ENCODE data around the gene PAX1. TPM values are rescaled to one million over a fixed set of nuclear protein-coding genes. Genes with fewer than 3 reads are reported as not detected.

Gene PAX1
- total and polyA plus RNA-seq, 2 experiments from 2014 or later, result not detected

DNA sequence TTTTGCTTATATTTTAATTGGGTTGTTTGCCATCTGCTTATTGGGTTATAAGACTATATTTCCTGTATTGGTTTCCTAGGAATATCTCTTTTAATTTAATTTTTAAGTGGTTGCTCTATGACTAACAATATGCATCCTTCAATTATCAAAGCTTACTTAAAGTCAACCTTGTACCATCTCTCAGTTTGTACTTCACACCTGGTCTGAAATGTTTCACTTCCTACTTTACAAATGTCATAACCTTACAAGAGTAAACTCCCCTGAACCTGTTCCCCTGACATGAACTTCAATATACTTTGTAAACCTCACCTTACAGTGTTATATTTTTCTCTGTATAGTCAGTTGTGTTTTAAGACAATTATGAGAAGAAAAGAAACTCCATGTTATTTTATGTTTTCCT lies 35.8 kb downstream of the PAX1 start:
- H3K9me3 ChIP-seq (ENCODE audit: low read depth), result no peaks in the 10 kb centered on the region
- no peak overlapping the region for H3K4me3 ChIP-seq
- no peaks in the 10 kb centered on the region for H3K36me3 ChIP-seq
- TF ChIP-seq CTCF (IDR thresholded peaks at IDR 0.05; ENCODE audit: low read depth, low read length), result no peak
- no peak overlapping the region for H3K27ac ChIP-seq
- no peak for DNase-seq (ENCODE audit: low read depth in 1 of 2, low spot score in 1 of 2)
- no peaks in the 10 kb centered on the region for H3K27me3 ChIP-seq
- no peaks in the 10 kb centered on the region for H3K4me1 ChIP-seq (ENCODE audit: low read depth)

- no peaks in the 10 kb centered on the region for H3K36me3 ChIP-seq
- H3K4me1 ChIP-seq (ENCODE audit: low read depth), result no peaks in the 10 kb centered on the region
- no peak overlapping the region for H3K4me3 ChIP-seq
- H3K27me3 ChIP-seq, result no peaks in the 10 kb centered on the region
- no peaks in the 10 kb centered on the region for H3K9me3 ChIP-seq (ENCODE audit: low read depth)
- H3K27ac ChIP-seq, result no peak overlapping the region
- no peak for TF ChIP-seq CTCF (IDR thresholded peaks at IDR 0.05; ENCODE audit: low read depth, low read length)
- no peak for DNase-seq (ENCODE audit: low read depth in 1 of 2, low spot score in 1 of 2)
These were observed 57.2 kb downstream of the PAX1 start for GRCh38 chr20:21762646-21763045.

- H3K27ac ChIP-seq, result no peak overlapping the region
- H3K4me1 ChIP-seq (ENCODE audit: low read depth), result no peaks in the 10 kb centered on the region
- H3K9me3 ChIP-seq (ENCODE audit: low read depth), result no peaks in the 10 kb centered on the region
- no peak for DNase-seq (ENCODE audit: low read depth in 1 of 2, low spot score in 1 of 2)
- TF ChIP-seq CTCF (IDR thresholded peaks at IDR 0.05; ENCODE audit: low read depth, low read length), result no peak
- H3K27me3 ChIP-seq, result no peaks in the 10 kb centered on the region
- H3K36me3 ChIP-seq, result no peaks in the 10 kb centered on the region
- H3K4me3 ChIP-seq, result no peak overlapping the region
These were observed 61.8 kb downstream of the PAX1 start for GRCh38 chr20:21767200-21767738.

GRCh38 chr20:21767739-21768223 lies 62.3 kb downstream of the PAX1 start:
- no peak overlapping the region for H3K27ac ChIP-seq
- no peaks in the 10 kb centered on the region for H3K27me3 ChIP-seq
- no peak overlapping the region for H3K4me3 ChIP-seq
- TF ChIP-seq CTCF (IDR thresholded peaks at IDR 0.05; ENCODE audit: low read depth, low read length), result no peak
- peak in 1 of 2 donors; percentile 61 for DNase-seq (ENCODE audit: low read depth in 1 of 2, low spot score in 1 of 2)
- H3K9me3 ChIP-seq (ENCODE audit: low read depth), result no peaks in the 10 kb centered on the region
- no peaks in the 10 kb centered on the region for H3K4me1 ChIP-seq (ENCODE audit: low read depth)
- H3K36me3 ChIP-seq, result no peaks in the 10 kb centered on the region

Other genes starting within 250 kb of the PAX1 start
- gene NKX2-2, start 191.6 kb upstream of the PAX1 start, total RNA-seq, result not detected in 2 replicates
- gene NKX2-2, start 191.6 kb upstream of the PAX1 start, polyA plus RNA-seq, result not detected in 2 replicates